Measurements from ENCODE around the gene ARL6IP4.

DNA sequence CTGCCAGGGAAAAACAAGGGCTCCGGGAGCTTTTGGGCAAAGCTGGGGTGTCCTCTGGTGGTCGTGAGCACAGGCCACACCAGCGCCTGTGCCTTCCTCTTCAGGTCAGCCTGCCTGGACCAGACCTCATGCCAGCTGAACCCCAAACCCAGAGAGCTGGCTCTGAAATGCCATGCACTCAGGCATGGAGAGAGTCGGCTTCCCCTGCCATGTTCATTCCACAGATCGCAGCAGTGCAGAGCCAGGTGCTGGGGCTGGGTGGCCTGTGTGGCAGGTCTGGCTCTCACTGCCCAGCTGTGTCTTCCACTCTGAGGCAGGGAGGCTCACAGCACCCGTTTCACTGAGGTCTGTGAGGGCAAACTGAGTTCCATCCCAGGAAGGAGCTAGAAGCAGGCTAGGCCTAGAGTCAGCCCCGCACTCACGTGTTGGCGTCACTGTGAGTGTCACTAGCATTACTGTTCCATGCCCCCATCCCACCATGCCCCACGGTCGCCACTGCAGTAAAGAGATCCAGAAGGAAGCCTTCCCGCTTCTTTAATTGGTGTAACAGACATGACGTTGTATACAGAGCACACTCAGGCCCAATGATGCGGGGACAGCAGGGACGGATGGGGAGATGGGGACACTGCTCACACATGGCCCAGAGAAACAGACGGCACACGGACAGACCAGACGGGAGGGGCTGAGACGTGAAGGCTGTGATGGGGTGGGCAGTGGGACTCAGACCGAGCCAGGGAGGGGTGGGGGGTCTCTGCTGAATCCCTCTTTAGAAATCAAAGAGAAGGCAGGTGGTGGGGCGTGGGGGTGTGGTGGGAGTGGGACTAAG lies 2.7 kb downstream of the ARL6IP4 start:
- TF ChIP-seq, protein P1, sequence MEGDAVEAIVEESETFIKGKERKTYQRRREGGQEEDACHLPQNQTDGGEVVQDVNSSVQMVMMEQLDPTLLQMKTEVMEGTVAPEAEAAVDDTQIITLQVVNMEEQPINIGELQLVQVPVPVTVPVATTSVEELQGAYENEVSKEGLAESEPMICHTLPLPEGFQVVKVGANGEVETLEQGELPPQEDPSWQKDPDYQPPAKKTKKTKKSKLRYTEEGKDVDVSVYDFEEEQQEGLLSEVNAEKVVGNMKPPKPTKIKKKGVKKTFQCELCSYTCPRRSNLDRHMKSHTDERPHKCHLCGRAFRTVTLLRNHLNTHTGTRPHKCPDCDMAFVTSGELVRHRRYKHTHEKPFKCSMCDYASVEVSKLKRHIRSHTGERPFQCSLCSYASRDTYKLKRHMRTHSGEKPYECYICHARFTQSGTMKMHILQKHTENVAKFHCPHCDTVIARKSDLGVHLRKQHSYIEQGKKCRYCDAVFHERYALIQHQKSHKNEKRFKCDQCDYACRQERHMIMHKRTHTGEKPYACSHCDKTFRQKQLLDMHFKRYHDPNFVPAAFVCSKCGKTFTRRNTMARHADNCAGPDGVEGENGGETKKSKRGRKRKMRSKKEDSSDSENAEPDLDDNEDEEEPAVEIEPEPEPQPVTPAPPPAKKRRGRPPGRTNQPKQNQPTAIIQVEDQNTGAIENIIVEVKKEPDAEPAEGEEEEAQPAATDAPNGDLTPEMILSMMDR (IDR thresholded peaks at IDR 0.05): no peak
- TF ChIP-seq POLR2A (IDR thresholded peaks at IDR 0.05): no peak
